Smooth muscle cell (in vitro differentiated cells): ENCODE data around the gene SON. TPM values are rescaled to one million over a fixed set of nuclear protein-coding genes. Genes with fewer than 3 reads are reported as not detected.
"Not testable (repeated sequence)": the region's sequence is repeated elsewhere in the genome, so short reads cannot be mapped to it uniquely, and the experiment has no call there.

Experiments used
- DNase-seq: peaks from one replicate; lab custom pipeline; 2025; ENCODE audit not compliant: unreplicated experiment; lab: John Stamatoyannopoulos, UW
- H2AFZ ChIP-seq: fragments of 200-600 bp; sonication (generic); 2 replicates; pipeline ENCODE4 v1.6.0; 2016; ENCODE audit warnings: antibody characterized with exemption, low read depth, mild to moderate bottlenecking
- H3F3A ChIP-seq: fragments of 200-600 bp; sonication (generic); 2 replicates; pipeline ENCODE4 v1.6.0; 2017; ENCODE audit warnings: antibody characterized with exemption, low read depth
- H3K27ac ChIP-seq: fragments of 200-600 bp; sonication (generic); 2 replicates; pipeline ENCODE4 v1.5.1; 2016; ENCODE audit warnings: low read depth, mild to moderate bottlenecking
- H3K27me3 ChIP-seq: fragments of 200-600 bp; sonication (generic); 2 replicates; pipeline ENCODE4 v1.6.1; 2016; ENCODE audit warnings: low read depth, mild to moderate bottlenecking
- H3K36me3 ChIP-seq: fragments of 200-600 bp; sonication (generic); 2 replicates; pipeline ENCODE4 v1.5.1; 2016; ENCODE audit warnings: low read depth
- H3K4me1 ChIP-seq: fragments of 200-600 bp; sonication (generic); 2 replicates; pipeline ENCODE4 v1.5.1; 2016; ENCODE audit warnings: low read depth
- H3K4me2 ChIP-seq: fragments of 200-600 bp; sonication (generic); 2 replicates; pipeline ENCODE4 v1.6.0; 2016; ENCODE audit warnings: mild to moderate bottlenecking
- H3K4me3 ChIP-seq: fragments of 200-600 bp; sonication (generic); 2 replicates; pipeline ENCODE4 v1.5.1; 2016; ENCODE audit warnings: mild to moderate bottlenecking
- H3K79me2 ChIP-seq: fragments of 200-600 bp; sonication (generic); 2 replicates; pipeline ENCODE4 v1.6.0; 2016; ENCODE audit warnings: low read depth, mild to moderate bottlenecking
- H3K9ac ChIP-seq: fragments of 200-600 bp; sonication (generic); 2 replicates; pipeline ENCODE4 v1.6.0; 2016; ENCODE audit warnings: low read depth
- H3K9me3 ChIP-seq: fragments of 200-600 bp; sonication (generic); replicated peaks from 2 replicates; pipeline ENCODE4 v1.5.1; 2016; ENCODE audit warnings: low read depth
- H4K20me1 ChIP-seq: fragments of 200-600 bp; sonication (generic); 2 replicates; pipeline ENCODE4 v1.6.0; 2016; ENCODE audit warnings: low read depth
- CTCF ChIP-seq: fragments of 200-600 bp; sonication (generic); IDR thresholded peaks from 2 replicates; pipeline ENCODE4 v1.5.1; 2017; ENCODE audit warnings: borderline replicate concordance, mild to moderate bottlenecking, antibody characterized with exemption; ENCODE audit not compliant: insufficient read depth, poor library complexity, severe bottlenecking
- WGBS: methylation state at CpG from one replicate; pipeline ENCODE4 v1.1.7; 2016; ENCODE audit warnings: low lambda C conversion rate; 5-methylcytosine and 5-hydroxymethylcytosine counted together
- polyA plus RNA-seq: library from polyadenylated mRNA; unstranded; fragments of >200 nt; fragmentation: Nextera tagmentation; extraction: Ambion mirVana; gene quantifications from 2 replicates; pipeline ENCODE4 v1.2.1, GENCODE V29; 2016
- total RNA-seq: library from RNA; depleted of rRNA; stranded (reverse); fragments of >200 nt; gene quantifications from 2 replicates; pipeline ENCODE4 v1.2.3, GENCODE V29; 2014

SON gene
- total and polyA plus RNA-seq, 2 experiments from 2014 or later, result 164 to 286 TPM

- H3K79me2 ChIP-seq, result no peaks in the 10 kb centered on the region
- 83% methylated on average over 7 of the region's 7 CpGs for WGBS
- H3K4me1 ChIP-seq, result no peaks in the 10 kb centered on the region
- no peaks in the 10 kb centered on the region for H4K20me1 ChIP-seq
- H3K27me3 ChIP-seq, result no peaks in the 10 kb centered on the region
- no peak overlapping the region for H2AFZ ChIP-seq
- DNase-seq, result no peak
- H3K36me3 ChIP-seq, result no peaks in the 10 kb centered on the region
- no peak overlapping the region for H3K27ac ChIP-seq
- no peaks in the 10 kb centered on the region for H3K9me3 ChIP-seq
- no peak for TF ChIP-seq CTCF
- H3K9ac ChIP-seq, result no peak overlapping the region
- no peak overlapping the region for H3K4me3 ChIP-seq
- H3K4me2 ChIP-seq, result no peak overlapping the region
- no peaks in the 10 kb centered on the region for H3F3A ChIP-seq
Measured at GRCh38 chr21:33496345-33496744, 46.5 kb upstream of the SON start.

DNA sequence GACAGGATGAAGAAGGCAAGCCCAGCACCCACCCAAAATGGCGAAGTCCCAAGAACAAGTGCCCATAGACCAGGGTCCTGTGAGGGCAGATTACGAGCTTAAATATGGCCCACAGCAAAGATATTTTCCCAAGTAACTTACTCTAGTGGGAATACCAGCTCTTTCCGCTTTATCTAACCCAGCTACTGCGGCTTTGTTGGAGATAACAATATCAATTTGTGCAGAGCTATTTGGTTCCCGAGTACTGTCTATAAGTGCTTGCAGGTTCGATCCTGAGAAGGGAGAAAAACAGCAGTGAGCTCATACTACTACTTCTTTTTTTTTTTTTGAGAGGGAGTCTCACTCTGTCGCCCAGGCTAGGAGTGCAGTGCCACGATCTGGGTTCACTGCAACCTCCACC, 37.0 kb upstream of the SON start:
- Histone ChIP-seq H4K20me1 (no peaks in the 10 kb centered on the region), H3K27ac (no peak overlapping the region), H3K4me1 (no peaks in the 10 kb centered on the region), H3F3A (no peaks in the 10 kb centered on the region), H3K27me3 (no peaks in the 10 kb centered on the region), H3K4me3 (no peak overlapping the region), H3K9ac (no peak overlapping the region), H2AFZ (no peak overlapping the region), H3K79me2 (no peaks in the 10 kb centered on the region), H3K9me3 (no peaks in the 10 kb centered on the region), H3K4me2 (no peak overlapping the region), H3K36me3 (peaks cover 10% of the 10 kb centered on the region)
- no peak for TF ChIP-seq CTCF
- DNase-seq, result no peak
- 94% methylated on average over 8 of the region's 8 CpGs for WGBS

GRCh38 chr21:33507003-33507402, 35.8 kb upstream of the SON start:
- H3F3A ChIP-seq, H3K9me3 ChIP-seq, H3K4me1 ChIP-seq, H3K27ac ChIP-seq, H4K20me1 ChIP-seq, H3K4me3 ChIP-seq, H3K4me2 ChIP-seq, H3K79me2 ChIP-seq, DNase-seq, H3K27me3 ChIP-seq, H2AFZ ChIP-seq, H3K9ac ChIP-seq: not testable (repeated sequence)
- peaks cover 15% of the 10 kb centered on the region for H3K36me3 ChIP-seq
- WGBS, result 97% methylated on average over 1 of the region's 1 CpG

DNA sequence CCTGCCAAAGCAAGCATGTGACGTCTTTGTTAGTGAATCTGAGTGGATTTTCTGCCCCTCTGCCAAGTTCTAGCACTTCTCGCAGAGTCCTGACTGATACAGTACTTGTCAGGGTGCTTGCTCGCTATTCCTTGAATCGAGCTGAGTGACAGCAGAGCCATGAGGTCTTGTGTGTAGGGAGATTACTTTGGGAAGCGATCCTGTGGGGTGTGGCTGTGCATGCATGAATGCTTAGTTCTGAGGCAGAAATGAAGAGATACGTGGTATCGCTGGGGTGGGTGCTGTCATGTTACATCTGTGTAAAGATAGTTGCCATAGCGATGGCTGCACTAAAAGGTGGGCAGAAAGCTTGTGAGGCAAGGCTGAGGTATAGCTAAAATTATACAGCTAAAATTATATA, 32.0 kb upstream of the SON start:
- DNase-seq, result no peak
- H3K27ac ChIP-seq, result no peak overlapping the region
- WGBS, result 97% methylated on average over 8 of the region's 8 CpGs

More for the DNA sequence above, 32.0 kb upstream of the SON start:
- Histone ChIP-seq H3K4me1 (no peaks in the 10 kb centered on the region), H3K4me2 (no peak overlapping the region), H3K9ac (no peak overlapping the region), H3K4me3 (no peak overlapping the region), H3K79me2 (no peaks in the 10 kb centered on the region), H3K36me3 (peaks cover 23% of the 10 kb centered on the region), H2AFZ (no peak overlapping the region), H3K9me3 (no peaks in the 10 kb centered on the region), H4K20me1 (no peaks in the 10 kb centered on the region), H3K27me3 (no peaks in the 10 kb centered on the region), H3F3A (no peaks in the 10 kb centered on the region)
- TF ChIP-seq CTCF, result no peak
